OCI-LY1 (cell line): ENCODE results near the gene SLC9C2.
"Not testable (repeated sequence)": the region's sequence is repeated elsewhere in the genome, so short reads cannot be mapped to it uniquely, and the experiment has no call there.

ENCODE experiments used
- H2AFZ ChIP-seq: fragments of 200-600 bp; sonication (generic), shearing (Covaris generic); 2 replicates; pipeline ENCODE4 v1.6.0; 2014; ENCODE audit warnings: antibody characterized with exemption, mild to moderate bottlenecking, low read length
- H3F3A ChIP-seq: fragments of 200-600 bp; sonication (generic), shearing (Covaris generic); 2 replicates; pipeline ENCODE4 v1.6.0; 2014; ENCODE audit warnings: mild to moderate bottlenecking, antibody characterized with exemption, low read length, moderate library complexity; ENCODE audit not compliant: insufficient read depth
- H3K27ac ChIP-seq: fragments of 200-600 bp; sonication (generic); 2 replicates; pipeline ENCODE4 v1.5.1; 2014; ENCODE audit warnings: low read length, mixed run types, mild to moderate bottlenecking, low read depth; ENCODE audit not compliant: poor library complexity, severe bottlenecking
- H3K27me3 ChIP-seq: fragments of 200-600 bp; sonication (generic); 2 replicates; pipeline ENCODE4 v1.6.0; 2014; ENCODE audit warnings: antibody characterized with exemption, mild to moderate bottlenecking, low read length, moderate library complexity; ENCODE audit not compliant: insufficient read depth
- H3K36me3 ChIP-seq: fragments of 200-600 bp; sonication (generic); 2 replicates; pipeline ENCODE4 v1.6.1; 2014; ENCODE audit warnings: mild to moderate bottlenecking, antibody characterized with exemption, low read length, moderate library complexity, mixed read lengths; ENCODE audit not compliant: insufficient read depth
- H3K4me1 ChIP-seq: fragments of 200-600 bp; sonication (generic); 2 replicates; pipeline ENCODE4 v1.5.1; 2014; ENCODE audit warnings: mild to moderate bottlenecking, low read length, moderate library complexity; ENCODE audit not compliant: insufficient read depth, severe bottlenecking
- H3K4me2 ChIP-seq: fragments of 200-600 bp; sonication (generic), shearing (Covaris generic); 2 replicates; pipeline ENCODE4 v1.6.1; 2014; ENCODE audit warnings: low read length
- H3K4me3 ChIP-seq: fragments of 200-600 bp; sonication (generic); 2 replicates; pipeline ENCODE4 v1.5.1; 2014; ENCODE audit warnings: low read length, low read depth, mild to moderate bottlenecking, mixed read lengths; ENCODE audit not compliant: poor library complexity, severe bottlenecking
- H3K79me2 ChIP-seq: fragments of 200-600 bp; shearing (Covaris generic); 2 replicates; pipeline ENCODE4 v1.6.1; 2016; ENCODE audit warnings: mixed run types, low read length, mixed read lengths; ENCODE audit not compliant: insufficient read depth
- H3K9ac ChIP-seq: fragments of 200-600 bp; sonication (generic), shearing (Covaris generic); 2 replicates; pipeline ENCODE4 v1.6.1; 2014; ENCODE audit warnings: mild to moderate bottlenecking, low read length, mixed read lengths
- H3K9me2 ChIP-seq: fragments of 200-600 bp; sonication (generic), shearing (Covaris generic); 2 replicates; pipeline ENCODE4 v1.6.1; 2014; ENCODE audit warnings: low read depth, mild to moderate bottlenecking, low read length, mixed read lengths
- H3K9me3 ChIP-seq: fragments of 200-600 bp; shearing (Covaris generic); 2 replicates; pipeline ENCODE4 v1.6.1; 2014; ENCODE audit warnings: low read length, mixed read lengths
- H4K20me1 ChIP-seq: fragments of 200-600 bp; sonication (generic), shearing (Covaris generic); 2 replicates; pipeline ENCODE4 v1.6.0; 2016; ENCODE audit warnings: mild to moderate bottlenecking, low read length; ENCODE audit not compliant: insufficient read depth
- CTCF ChIP-seq: fragments of 200-600 bp; sonication (generic), shearing (Covaris generic); IDR thresholded peaks from 2 replicates; pipeline ENCODE4 v1.5.1; 2017; ENCODE audit warnings: mild to moderate bottlenecking, antibody characterized with exemption, low read length, moderate library complexity, mixed read lengths
- EZH2 ChIP-seq: fragments of 200-600 bp; sonication (generic), shearing (Covaris generic); IDR thresholded peaks from 2 replicates; pipeline ENCODE4 v1.8.0; 2017; ENCODE audit warnings: borderline replicate concordance, mixed run types, mild to moderate bottlenecking, antibody characterized with exemption, low read length, moderate library complexity, mixed read lengths

SLC9C2 gene

GRCh38 chr1:173596097-173596825 lies 6.6 kb downstream of the SLC9C2 start:
- Histone ChIP-seq H3K4me1 (no peaks in the 10 kb centered on the region), H3K4me2 (no peak overlapping the region), H3K36me3 (no peaks in the 10 kb centered on the region), H3K9me3 (no peaks in the 10 kb centered on the region), H3K9ac (no peak overlapping the region), H3F3A (no peaks in the 10 kb centered on the region), H3K27me3 (no peaks in the 10 kb centered on the region), H3K27ac (no peak overlapping the region), H2AFZ (no peak overlapping the region), H3K4me3 (no peak overlapping the region), H4K20me1 (no peaks in the 10 kb centered on the region), H3K79me2 (no peaks in the 10 kb centered on the region), H3K9me2 (no peaks in the 10 kb centered on the region)
- TF ChIP-seq EZH2 (no peak), CTCF (no peak)

DNA sequence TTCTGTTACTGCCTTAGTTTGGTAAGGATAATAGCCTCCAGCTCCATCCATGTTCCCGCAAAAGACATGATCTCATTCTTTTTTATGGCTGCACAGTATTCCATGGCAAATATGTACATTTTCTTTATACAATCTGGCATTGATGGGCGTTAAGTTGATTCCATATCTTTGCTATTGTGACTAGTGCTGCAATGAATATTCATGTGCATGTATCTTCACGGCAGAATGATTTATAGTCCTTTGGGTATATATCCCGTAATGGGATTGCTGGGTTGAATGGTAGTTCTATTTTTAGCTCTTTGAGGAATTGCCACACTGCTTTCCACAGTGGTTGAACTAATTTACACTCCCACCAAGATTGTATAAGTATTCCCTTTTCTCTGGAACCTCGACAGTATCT lies 11.7 kb downstream of the SLC9C2 start:
- H3F3A ChIP-seq, H3K4me2 ChIP-seq, H3K4me1 ChIP-seq, H3K27ac ChIP-seq, H3K79me2 ChIP-seq, H4K20me1 ChIP-seq, H3K36me3 ChIP-seq, H3K9ac ChIP-seq, H2AFZ ChIP-seq, H3K27me3 ChIP-seq, H3K9me2 ChIP-seq, H3K9me3 ChIP-seq, H3K4me3 ChIP-seq: not testable (repeated sequence)

GRCh38 chr1:173590557-173590956 lies 12.3 kb downstream of the SLC9C2 start:
- Histone ChIP-seq H4K20me1 (no peaks in the 10 kb centered on the region), H3K27me3 (no peaks in the 10 kb centered on the region), H3K27ac (no peak overlapping the region)

More at GRCh38 chr1:173590557-173590956, 12.3 kb downstream of the SLC9C2 start:
- Histone ChIP-seq H3K9me3 (no peaks in the 10 kb centered on the region), H3K36me3 (no peaks in the 10 kb centered on the region), H3F3A (no peaks in the 10 kb centered on the region), H3K4me2 (no peak overlapping the region), H2AFZ (no peak overlapping the region), H3K4me3 (no peak overlapping the region), H3K9ac (no peak overlapping the region), H3K9me2 (no peaks in the 10 kb centered on the region), H3K79me2 (no peaks in the 10 kb centered on the region), H3K4me1 (no peaks in the 10 kb centered on the region)
- TF ChIP-seq CTCF (no peak), EZH2 (no peak)
